Neural crest cell (in vitro differentiated cells): ENCODE data around the gene C19orf12. TPM values are rescaled to one million over a fixed set of nuclear protein-coding genes. Genes with fewer than 3 reads are reported as not detected.

Source experiments
- DNase-seq: peaks from one replicate; pipeline ENCODE4 v3.0.0; 2021; ENCODE audit warnings: low read depth, mixed read lengths, low spot score
- H3K27ac Mint-ChIP-seq: one replicate; pipeline ENCODE4 v1.8.0; 2021; ENCODE audit warnings: mild to moderate bottlenecking, mixed read lengths; ENCODE audit not compliant: unreplicated experiment
- H3K27me3 Mint-ChIP-seq: 2 replicates; pipeline ENCODE4 v1.8.0; 2021; ENCODE audit warnings: low read depth, mild to moderate bottlenecking, mixed read lengths
- H3K36me3 Mint-ChIP-seq: 2 replicates; pipeline ENCODE4 v1.8.0; 2021; ENCODE audit warnings: low read depth, mild to moderate bottlenecking, mixed read lengths
- H3K4me1 Mint-ChIP-seq: 2 replicates; pipeline ENCODE4 v1.8.0; 2021; ENCODE audit warnings: mixed read lengths
- H3K4me3 Mint-ChIP-seq: one replicate; pipeline ENCODE4 v1.8.0; 2021; ENCODE audit warnings: mild to moderate bottlenecking, mixed read lengths
- H3K9me3 Mint-ChIP-seq: 2 replicates; pipeline ENCODE4 v1.8.0; 2021; ENCODE audit warnings: mixed read lengths
- CTCF ChIP-seq: fragments of 200-600 bp; sonication (generic); conservative IDR thresholded peaks from 2 replicates; pipeline ENCODE4 v1.5.0; 2021; ENCODE audit warnings: antibody characterized with exemption, mild to moderate bottlenecking
- total RNA-seq: library from RNA; stranded (reverse); gene quantifications from 2 replicates; pipeline ENCODE4 v1.2.1, GENCODE V29; 2021

Gene C19orf12
- total RNA-seq, 1 donor from 2014 or later = 38.1 TPM

GRCh38 chr19:29687244-29687896, 27.7 kb downstream of the C19orf12 start:
- Mint-ChIP-seq H3K9me3 (no peaks in the 10 kb centered on the region), H3K36me3 (peaks cover 3% of the 10 kb centered on the region), H3K4me3 (no peak overlapping the region), H3K4me1 (peaks cover 35% of the 10 kb centered on the region), H3K27me3 (peaks cover 4% of the 10 kb centered on the region), H3K27ac (no peak overlapping the region)
- TF ChIP-seq CTCF = no peak
- no peak for DNase-seq

- Mint-ChIP-seq H3K4me3 (no peak overlapping the region), H3K27ac (no peak overlapping the region), H3K36me3 (peaks cover 3% of the 10 kb centered on the region), H3K4me1 (peaks cover 35% of the 10 kb centered on the region), H3K9me3 (no peaks in the 10 kb centered on the region), H3K27me3 (peaks cover 4% of the 10 kb centered on the region)
- no peak for TF ChIP-seq CTCF
- no peak for DNase-seq
These were observed 28.7 kb downstream of the C19orf12 start for GRCh38 chr19:29686285-29686805.

- H3K4me1 Mint-ChIP-seq = peaks cover 29% of the 10 kb centered on the region
- no peaks in the 10 kb centered on the region for H3K9me3 Mint-ChIP-seq
- no peak overlapping the region for H3K27ac Mint-ChIP-seq
- TF ChIP-seq CTCF = no peak
- H3K4me3 Mint-ChIP-seq = no peak overlapping the region
- peaks cover 4% of the 10 kb centered on the region for H3K27me3 Mint-ChIP-seq
- H3K36me3 Mint-ChIP-seq = peaks cover 3% of the 10 kb centered on the region
- no peak for DNase-seq
These were observed 29.7 kb downstream of the C19orf12 start for GRCh38 chr19:29685326-29685725.

- H3K9me3 Mint-ChIP-seq = no peaks in the 10 kb centered on the region
- no peak overlapping the region for H3K27ac Mint-ChIP-seq
- peaks cover 21% of the 10 kb centered on the region for H3K4me1 Mint-ChIP-seq
- no peak for TF ChIP-seq CTCF
- peak overlapping the region; percentile 27 for H3K4me3 Mint-ChIP-seq
- H3K36me3 Mint-ChIP-seq = no peaks in the 10 kb centered on the region
- peaks cover 4% of the 10 kb centered on the region for H3K27me3 Mint-ChIP-seq
- no peak for DNase-seq
These were observed 32.1 kb downstream of the C19orf12 start for GRCh38 chr19:29683009-29683408.

GRCh38 chr19:29682236-29682895, 32.7 kb downstream of the C19orf12 start:
- TF ChIP-seq CTCF = no peak
- Mint-ChIP-seq H3K4me1 (peaks cover 19% of the 10 kb centered on the region), H3K9me3 (no peaks in the 10 kb centered on the region), H3K4me3 (no peak overlapping the region), H3K27me3 (peaks cover 4% of the 10 kb centered on the region), H3K36me3 (no peaks in the 10 kb centered on the region), H3K27ac (no peak overlapping the region)
- DNase-seq = no peak
